GM12878 (cell line): ENCODE measurements around the gene ATP13A4.

Experiments
- BRCA1 ChIP-seq: IDR thresholded peaks from 2 replicates; pipeline ENCODE4 v1.6.1; 2011; ENCODE audit warnings: low read depth, low read length, improper control_type of control experiment
- EP300 ChIP-seq, 2 experiments: fragments of 150-350 bp in 1 of 2; IDR thresholded peaks; 2 replicates each; pipeline ENCODE4 v1.6.1; 2011 to 2012; ENCODE audit warnings: low read depth in 2 of 2, low read length in 2 of 2, borderline replicate concordance in 1 of 2, improper control_type of control experiment in 1 of 2, inconsistent platforms in 1 of 2; ENCODE audit not compliant: control insufficient read depth in 1 of 2
- MTA2 ChIP-seq: fragments of 450-650 bp; IDR thresholded peaks from 2 replicates; pipeline ENCODE4 v1.6.1; 2016; ENCODE audit warnings: low read depth, mild to moderate bottlenecking, moderate library complexity
- NR2F1 ChIP-seq: fragments of 450-650 bp; conservative IDR thresholded peaks from 2 replicates; pipeline ENCODE4 v1.6.1; 2017; ENCODE audit warnings: mild to moderate bottlenecking
- RAD21 ChIP-seq: IDR thresholded peaks from 2 replicates; pipeline ENCODE4 v1.6.1; 2011; ENCODE audit warnings: mild to moderate bottlenecking, low read depth, low read length, moderate library complexity; ENCODE audit not compliant: insufficient read depth
- SIN3A ChIP-seq: IDR thresholded peaks from 2 replicates; pipeline ENCODE4 v1.6.1; 2012; ENCODE audit warnings: low read depth, low read length, improper control_type of control experiment
- SMAD1 ChIP-seq: fragments of 450-650 bp; IDR thresholded peaks from 2 replicates; pipeline ENCODE4 v1.6.1; 2018; ENCODE audit warnings: mild to moderate bottlenecking, low read depth; ENCODE audit not compliant: partially characterized antibody
- SMARCA5 ChIP-seq: fragments of 450-650 bp; IDR thresholded peaks from 2 replicates; pipeline ENCODE4 v1.6.1; 2017; ENCODE audit warnings: mild to moderate bottlenecking
- TF ChIP-seq, protein P1 (sequence below), 3 experiments: IDR thresholded peaks in 2 of 3; conservative IDR thresholded peaks in 1 of 3; 2 replicates each; pipeline ENCODE4 v1.5.1; 2011; ENCODE audit warnings: low read depth in 3 of 3, low read length in 3 of 3, mild to moderate bottlenecking in 3 of 3, control low read depth in 2 of 3, moderate library complexity in 2 of 3, inconsistent platforms in 1 of 3, mixed read lengths in 1 of 3; ENCODE audit not compliant: control insufficient read depth in 2 of 3, insufficient read depth in 1 of 3; ENCODE audit errors: extremely low read depth in 1 of 3
- TF ChIP-seq, protein P2 (sequence below): IDR thresholded peaks from 2 replicates; pipeline ENCODE4 v1.6.1; 2011; ENCODE audit warnings: low read depth, low read length, improper control_type of control experiment, borderline replicate concordance
- TF ChIP-seq, protein P3 (sequence below): IDR thresholded peaks from 2 replicates; pipeline ENCODE4 v1.6.1; 2012; ENCODE audit warnings: mild to moderate bottlenecking, low read depth, low read length
- TF ChIP-seq, protein P4 (sequence below): IDR thresholded peaks from 2 replicates; pipeline ENCODE4 v1.6.1; 2012; ENCODE audit warnings: improper control_type of control experiment, low read depth, low read length; ENCODE audit not compliant: insufficient replicate concordance

DNA sequence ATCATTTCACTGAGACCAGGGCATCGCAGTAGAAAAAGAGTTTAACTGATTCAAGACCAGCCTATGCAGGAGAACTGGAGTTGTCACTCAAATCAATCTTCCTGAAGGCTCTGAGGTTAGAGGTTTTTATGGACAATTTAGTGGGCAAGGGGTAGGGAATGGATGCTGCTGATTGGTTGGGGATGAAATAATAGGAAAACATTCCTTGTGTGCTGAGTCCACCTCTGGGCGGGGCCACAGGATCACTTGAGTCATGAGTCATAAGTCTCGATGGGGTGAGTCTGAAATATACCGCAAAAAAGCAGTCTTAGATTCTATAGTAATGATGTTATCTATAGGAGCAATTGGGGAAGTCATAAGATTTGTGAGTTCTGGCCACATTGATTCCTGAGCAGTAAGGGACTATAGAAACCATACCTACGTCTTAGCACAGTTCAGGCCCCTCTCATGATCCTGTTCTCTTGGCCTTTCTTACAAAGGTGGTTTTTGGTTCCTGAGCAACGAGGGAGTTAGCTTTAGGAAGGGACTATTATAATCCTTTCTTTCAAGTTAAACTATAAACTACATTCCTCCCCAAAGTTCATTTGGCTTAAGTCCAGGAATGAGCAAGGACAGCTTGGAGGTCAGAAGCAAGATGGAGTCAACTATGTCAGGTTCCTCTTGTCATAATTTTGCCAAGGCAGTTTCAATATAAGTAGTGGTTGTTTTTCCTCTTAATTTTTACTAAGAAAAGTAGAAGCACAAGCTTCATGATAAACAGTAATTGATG, 35.6 kb upstream of the ATP13A4 start:
- TF ChIP-seq MTA2 (no peak), BRCA1 (no peak), EP300 (IDR thresholded peaks at IDR 0.05; ENCODE audit: borderline replicate concordance in 1 of 2, control insufficient read depth in 1 of 2, low read depth in 2 of 2, low read length in 2 of 2) (no peak), NR2F1 (no peak), SMAD1 (no peak), SIN3A (no peak), RAD21 (no peak), SMARCA5 (no peak)
- TF ChIP-seq, protein P1, sequence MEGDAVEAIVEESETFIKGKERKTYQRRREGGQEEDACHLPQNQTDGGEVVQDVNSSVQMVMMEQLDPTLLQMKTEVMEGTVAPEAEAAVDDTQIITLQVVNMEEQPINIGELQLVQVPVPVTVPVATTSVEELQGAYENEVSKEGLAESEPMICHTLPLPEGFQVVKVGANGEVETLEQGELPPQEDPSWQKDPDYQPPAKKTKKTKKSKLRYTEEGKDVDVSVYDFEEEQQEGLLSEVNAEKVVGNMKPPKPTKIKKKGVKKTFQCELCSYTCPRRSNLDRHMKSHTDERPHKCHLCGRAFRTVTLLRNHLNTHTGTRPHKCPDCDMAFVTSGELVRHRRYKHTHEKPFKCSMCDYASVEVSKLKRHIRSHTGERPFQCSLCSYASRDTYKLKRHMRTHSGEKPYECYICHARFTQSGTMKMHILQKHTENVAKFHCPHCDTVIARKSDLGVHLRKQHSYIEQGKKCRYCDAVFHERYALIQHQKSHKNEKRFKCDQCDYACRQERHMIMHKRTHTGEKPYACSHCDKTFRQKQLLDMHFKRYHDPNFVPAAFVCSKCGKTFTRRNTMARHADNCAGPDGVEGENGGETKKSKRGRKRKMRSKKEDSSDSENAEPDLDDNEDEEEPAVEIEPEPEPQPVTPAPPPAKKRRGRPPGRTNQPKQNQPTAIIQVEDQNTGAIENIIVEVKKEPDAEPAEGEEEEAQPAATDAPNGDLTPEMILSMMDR (IDR thresholded peaks at IDR 0.05 in 2 of 3, conservative IDR thresholded peaks at IDR 0.05 in 1 of 3; ENCODE audit: control insufficient read depth in 2 of 3, extremely low read depth in 1 of 3, insufficient read depth in 1 of 3, low read depth in 3 of 3, low read length in 3 of 3), result no peak
- TF ChIP-seq, protein P2, sequence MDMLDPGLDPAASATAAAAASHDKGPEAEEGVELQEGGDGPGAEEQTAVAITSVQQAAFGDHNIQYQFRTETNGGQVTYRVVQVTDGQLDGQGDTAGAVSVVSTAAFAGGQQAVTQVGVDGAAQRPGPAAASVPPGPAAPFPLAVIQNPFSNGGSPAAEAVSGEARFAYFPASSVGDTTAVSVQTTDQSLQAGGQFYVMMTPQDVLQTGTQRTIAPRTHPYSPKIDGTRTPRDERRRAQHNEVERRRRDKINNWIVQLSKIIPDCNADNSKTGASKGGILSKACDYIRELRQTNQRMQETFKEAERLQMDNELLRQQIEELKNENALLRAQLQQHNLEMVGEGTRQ, result no peak
- TF ChIP-seq, protein P3, sequence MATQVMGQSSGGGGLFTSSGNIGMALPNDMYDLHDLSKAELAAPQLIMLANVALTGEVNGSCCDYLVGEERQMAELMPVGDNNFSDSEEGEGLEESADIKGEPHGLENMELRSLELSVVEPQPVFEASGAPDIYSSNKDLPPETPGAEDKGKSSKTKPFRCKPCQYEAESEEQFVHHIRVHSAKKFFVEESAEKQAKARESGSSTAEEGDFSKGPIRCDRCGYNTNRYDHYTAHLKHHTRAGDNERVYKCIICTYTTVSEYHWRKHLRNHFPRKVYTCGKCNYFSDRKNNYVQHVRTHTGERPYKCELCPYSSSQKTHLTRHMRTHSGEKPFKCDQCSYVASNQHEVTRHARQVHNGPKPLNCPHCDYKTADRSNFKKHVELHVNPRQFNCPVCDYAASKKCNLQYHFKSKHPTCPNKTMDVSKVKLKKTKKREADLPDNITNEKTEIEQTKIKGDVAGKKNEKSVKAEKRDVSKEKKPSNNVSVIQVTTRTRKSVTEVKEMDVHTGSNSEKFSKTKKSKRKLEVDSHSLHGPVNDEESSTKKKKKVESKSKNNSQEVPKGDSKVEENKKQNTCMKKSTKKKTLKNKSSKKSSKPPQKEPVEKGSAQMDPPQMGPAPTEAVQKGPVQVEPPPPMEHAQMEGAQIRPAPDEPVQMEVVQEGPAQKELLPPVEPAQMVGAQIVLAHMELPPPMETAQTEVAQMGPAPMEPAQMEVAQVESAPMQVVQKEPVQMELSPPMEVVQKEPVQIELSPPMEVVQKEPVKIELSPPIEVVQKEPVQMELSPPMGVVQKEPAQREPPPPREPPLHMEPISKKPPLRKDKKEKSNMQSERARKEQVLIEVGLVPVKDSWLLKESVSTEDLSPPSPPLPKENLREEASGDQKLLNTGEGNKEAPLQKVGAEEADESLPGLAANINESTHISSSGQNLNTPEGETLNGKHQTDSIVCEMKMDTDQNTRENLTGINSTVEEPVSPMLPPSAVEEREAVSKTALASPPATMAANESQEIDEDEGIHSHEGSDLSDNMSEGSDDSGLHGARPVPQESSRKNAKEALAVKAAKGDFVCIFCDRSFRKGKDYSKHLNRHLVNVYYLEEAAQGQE, result no peak
- TF ChIP-seq, protein P4, sequence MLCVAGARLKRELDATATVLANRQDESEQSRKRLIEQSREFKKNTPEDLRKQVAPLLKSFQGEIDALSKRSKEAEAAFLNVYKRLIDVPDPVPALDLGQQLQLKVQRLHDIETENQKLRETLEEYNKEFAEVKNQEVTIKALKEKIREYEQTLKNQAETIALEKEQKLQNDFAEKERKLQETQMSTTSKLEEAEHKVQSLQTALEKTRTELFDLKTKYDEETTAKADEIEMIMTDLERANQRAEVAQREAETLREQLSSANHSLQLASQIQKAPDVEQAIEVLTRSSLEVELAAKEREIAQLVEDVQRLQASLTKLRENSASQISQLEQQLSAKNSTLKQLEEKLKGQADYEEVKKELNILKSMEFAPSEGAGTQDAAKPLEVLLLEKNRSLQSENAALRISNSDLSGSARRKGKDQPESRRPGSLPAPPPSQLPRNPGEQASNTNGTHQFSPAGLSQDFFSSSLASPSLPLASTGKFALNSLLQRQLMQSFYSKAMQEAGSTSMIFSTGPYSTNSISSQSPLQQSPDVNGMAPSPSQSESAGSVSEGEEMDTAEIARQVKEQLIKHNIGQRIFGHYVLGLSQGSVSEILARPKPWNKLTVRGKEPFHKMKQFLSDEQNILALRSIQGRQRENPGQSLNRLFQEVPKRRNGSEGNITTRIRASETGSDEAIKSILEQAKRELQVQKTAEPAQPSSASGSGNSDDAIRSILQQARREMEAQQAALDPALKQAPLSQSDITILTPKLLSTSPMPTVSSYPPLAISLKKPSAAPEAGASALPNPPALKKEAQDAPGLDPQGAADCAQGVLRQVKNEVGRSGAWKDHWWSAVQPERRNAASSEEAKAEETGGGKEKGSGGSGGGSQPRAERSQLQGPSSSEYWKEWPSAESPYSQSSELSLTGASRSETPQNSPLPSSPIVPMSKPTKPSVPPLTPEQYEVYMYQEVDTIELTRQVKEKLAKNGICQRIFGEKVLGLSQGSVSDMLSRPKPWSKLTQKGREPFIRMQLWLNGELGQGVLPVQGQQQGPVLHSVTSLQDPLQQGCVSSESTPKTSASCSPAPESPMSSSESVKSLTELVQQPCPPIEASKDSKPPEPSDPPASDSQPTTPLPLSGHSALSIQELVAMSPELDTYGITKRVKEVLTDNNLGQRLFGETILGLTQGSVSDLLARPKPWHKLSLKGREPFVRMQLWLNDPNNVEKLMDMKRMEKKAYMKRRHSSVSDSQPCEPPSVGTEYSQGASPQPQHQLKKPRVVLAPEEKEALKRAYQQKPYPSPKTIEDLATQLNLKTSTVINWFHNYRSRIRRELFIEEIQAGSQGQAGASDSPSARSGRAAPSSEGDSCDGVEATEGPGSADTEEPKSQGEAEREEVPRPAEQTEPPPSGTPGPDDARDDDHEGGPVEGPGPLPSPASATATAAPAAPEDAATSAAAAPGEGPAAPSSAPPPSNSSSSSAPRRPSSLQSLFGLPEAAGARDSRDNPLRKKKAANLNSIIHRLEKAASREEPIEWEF, result no peak
